ENCODE results near the gene VWA8.
"Not testable (repeated sequence)": the region's sequence is repeated elsewhere in the genome, so short reads cannot be mapped to it uniquely, and the experiment has no call there.

Gene VWA8

GRCh38 chr13:41577436-41577835 lies 383.5 kb downstream of the VWA8 start:
- DNase-seq, result no peak

- not testable (repeated sequence) for DNase-seq
Measured at GRCh38 chr13:41573640-41574039, 387.3 kb downstream of the VWA8 start.

- DNase-seq, result not testable (repeated sequence)
Measured at GRCh38 chr13:41571817-41572340, 389.0 kb downstream of the VWA8 start.

GRCh38 chr13:41568972-41569351 lies 391.9 kb downstream of the VWA8 start:
- DNase-seq, result no peak

DNA sequence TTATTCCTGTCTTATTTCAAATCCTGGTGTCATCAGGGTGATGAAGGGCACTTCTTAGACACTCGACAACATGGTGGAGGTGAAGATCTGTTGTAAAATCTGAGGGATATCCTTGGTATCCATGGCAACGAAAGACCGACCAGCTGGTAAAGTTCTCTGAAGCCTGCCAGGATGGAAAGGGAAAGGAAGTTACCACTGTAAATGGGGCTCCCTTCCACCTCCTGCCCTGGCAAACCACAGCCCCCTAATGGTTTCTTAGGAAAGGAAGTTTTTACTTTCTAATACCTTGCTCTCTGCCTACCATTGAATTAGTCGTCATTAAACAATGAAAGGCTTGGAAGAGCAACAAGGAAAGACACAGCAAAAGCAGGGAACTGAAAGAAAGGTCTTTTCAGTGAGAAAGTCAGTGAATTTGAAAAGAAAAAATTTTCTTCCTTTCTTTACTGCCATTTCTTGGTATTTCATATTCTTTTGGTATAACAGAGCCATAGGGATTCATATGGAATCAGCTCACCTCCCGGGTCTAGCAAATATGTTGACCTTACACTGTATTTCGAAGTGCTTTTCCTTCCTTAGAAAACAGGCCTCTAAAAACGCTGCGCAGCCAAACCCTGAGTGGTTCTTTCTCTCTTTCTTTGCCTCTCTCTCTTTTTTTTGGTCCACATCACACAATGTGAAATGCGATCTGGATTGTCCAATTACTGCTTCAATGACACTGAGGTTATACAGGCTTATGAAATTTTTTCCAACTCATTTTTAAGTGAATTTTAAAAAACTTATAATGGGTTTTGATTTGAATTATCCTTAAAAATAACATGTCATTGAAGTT lies 392.6 kb downstream of the VWA8 start:
- no peak for DNase-seq

GRCh38 chr13:41567363-41567762 lies 393.5 kb downstream of the VWA8 start:
- DNase-seq, result no peak

GRCh38 chr13:41565846-41566245 lies 395.1 kb downstream of the VWA8 start:
- no peak for DNase-seq

GRCh38 chr13:41565216-41565615 lies 395.7 kb downstream of the VWA8 start:
- no peak for DNase-seq

DNA sequence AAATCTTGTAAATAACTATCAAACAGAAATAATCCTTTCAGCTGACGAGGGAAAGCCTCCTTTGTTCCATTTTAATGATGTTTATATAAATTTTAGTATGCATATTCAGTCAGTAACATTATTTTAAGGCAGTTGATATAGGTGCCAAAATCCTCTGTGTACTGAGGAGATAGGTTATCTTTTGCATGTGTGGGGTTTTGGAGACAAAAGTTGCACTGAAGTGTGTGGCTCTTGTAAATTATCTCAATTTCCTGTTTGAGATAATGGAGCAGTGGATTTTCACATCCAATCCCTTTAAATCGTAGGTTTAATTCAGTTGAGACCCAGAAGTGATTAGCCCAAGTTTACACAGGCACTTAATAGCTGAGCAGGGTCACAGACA lies 396.9 kb downstream of the VWA8 start:
- no peak for DNase-seq

- no peak for DNase-seq
Measured at GRCh38 chr13:41563341-41563983, 397.4 kb downstream of the VWA8 start.

- no peak for DNase-seq
Measured at GRCh38 chr13:41562541-41563178, 398.2 kb downstream of the VWA8 start.

DNA sequence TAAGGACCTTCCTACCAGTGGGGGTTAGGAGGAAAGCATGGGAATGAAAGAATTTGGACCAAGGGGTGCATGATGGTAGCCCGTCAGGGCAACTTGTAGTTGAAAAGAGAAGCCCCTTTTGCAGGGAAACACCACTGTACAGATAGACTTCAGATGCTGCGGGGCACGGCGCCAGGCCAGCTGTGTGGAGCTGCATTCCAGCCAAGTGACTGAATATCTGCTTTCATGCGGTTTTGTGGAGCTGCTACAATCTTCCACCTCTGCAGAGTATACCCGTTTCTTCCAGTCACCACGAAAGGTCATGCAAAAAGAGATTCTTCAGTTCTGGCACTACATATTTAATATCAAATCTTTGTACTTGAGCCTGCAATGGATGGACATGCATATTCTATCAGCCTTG lies 398.8 kb downstream of the VWA8 start:
- DNase-seq, result no peak

- DNase-seq, result no peak
Measured at GRCh38 chr13:41561170-41561569, 399.7 kb downstream of the VWA8 start.

GRCh38 chr13:41558781-41559560 lies 401.9 kb downstream of the VWA8 start:
- no peak for DNase-seq

DNA sequence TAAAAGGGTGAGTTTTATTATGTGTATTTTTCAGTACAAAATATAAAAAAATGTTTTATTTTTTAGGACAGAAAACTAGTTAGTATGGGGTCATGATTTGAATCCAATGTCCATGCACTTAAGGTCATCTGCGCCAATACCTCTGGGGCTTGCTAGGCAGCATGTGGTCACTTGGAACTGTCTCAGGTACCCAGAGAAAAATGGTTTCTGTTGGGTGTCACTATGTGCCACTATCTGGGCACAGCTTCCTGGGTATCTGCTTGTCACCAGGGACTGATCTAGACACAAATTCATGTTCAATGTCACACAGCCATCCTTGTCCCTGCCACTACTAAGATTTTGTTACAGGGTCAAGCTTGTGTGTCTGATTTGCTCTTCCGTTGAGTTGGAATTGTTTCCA lies 403.2 kb downstream of the VWA8 start:
- DNase-seq, result no peak

DNA sequence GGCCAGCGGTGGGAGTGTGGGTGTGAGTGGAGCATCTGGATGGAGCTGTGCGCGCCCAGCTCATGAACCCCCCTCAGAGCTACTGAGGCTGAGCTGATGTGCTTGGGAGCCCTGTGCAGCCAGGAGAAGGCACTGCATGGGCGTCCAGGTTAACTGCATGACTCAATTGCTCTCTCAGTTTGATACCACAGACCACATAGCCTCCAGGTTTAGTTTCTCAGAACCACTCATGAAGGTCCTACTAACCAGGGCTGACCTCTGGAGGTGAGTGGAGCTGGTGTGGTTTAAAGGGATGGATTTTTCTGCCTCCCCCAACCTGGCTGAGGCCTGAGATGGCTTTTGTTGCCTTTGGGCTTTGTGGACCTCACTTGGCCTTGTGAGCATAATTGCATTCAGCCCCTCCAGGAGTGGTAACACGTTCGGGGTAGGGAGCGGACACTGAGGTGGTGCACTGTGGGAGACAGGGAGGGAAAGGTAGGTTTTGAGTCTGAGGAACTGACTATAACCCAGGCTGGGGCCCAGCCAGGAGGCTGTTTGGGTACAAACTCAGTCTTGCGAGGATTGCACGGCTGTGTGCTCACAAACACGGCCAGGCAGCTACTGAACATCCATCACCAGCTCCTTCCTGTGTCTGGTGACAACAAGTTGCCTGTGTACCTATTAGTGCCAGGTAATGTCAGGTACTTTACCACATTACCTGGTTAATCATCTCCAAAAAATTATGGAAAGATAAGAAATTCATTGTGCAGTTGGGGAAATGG lies 406.1 kb downstream of the VWA8 start:
- no peak for DNase-seq

- DNase-seq, result no peak
Measured at GRCh38 chr13:41554180-41554579, 406.7 kb downstream of the VWA8 start.

DNA sequence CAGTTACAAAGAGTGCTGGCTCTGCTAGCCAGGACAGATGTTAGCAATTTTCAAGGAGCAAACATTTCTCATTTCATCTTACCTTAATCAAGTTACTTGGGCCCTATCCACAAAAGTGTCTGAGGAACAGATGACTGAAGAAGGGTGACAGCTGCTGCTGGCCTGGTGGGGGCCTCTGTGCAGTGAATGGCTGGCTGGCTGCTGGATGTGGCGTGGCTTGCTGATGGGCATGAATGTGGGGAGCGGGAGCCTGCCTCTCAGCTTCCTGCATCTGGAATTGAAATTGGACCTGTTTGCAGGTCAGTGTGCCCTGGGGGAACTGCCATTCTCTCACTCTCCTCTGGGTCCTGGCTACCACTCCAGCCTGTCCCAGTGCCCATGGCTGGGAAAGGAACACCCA lies 408.9 kb downstream of the VWA8 start:
- no peak for DNase-seq

- no peak for DNase-seq
Measured at GRCh38 chr13:41550276-41550675, 410.6 kb downstream of the VWA8 start.

- DNase-seq, result no peak
Measured at GRCh38 chr13:41549491-41549890, 411.4 kb downstream of the VWA8 start.

DNA sequence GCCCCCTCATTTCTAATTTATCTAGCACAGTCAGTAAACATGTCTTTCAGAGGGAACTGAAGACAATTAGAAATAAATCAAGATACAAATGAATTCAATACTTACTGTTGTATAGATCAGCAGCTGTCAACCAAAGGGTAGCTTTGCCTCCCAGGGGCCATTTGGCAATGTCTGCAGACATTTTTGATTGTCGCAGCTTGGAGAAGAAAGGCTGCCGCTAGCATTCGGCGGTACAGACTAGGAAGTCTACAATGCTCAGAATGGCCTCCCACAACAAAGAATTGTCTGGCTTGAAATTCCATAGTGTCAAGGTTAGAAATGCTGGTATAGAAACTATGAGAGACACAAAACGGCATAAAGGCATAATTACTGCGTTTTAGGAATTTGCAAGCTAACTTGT lies 412.0 kb downstream of the VWA8 start:
- DNase-seq, result no peak

GRCh38 chr13:41548031-41548430 lies 412.9 kb downstream of the VWA8 start:
- no peak for DNase-seq
